Aorta (tissue), 5 donors: Measurements from ENCODE around the gene GATA5. TPM values are rescaled to one million over a fixed set of nuclear protein-coding genes. Genes with fewer than 3 reads are reported as not detected.

Experiments
- ATAC-seq: fragments of 200-7000 bp; cut with Tn5 transposase; one replicate; pipeline ENCODE4 v1.9.1; 2022; ENCODE audit warnings: moderate library complexity; ENCODE audit not compliant: low FRiP score
- DNase-seq, 2 donors: peaks; one replicate each; pipeline ENCODE4 v3.0.0-alpha.2; 2020
- H3K27ac ChIP-seq, 2 donors: one replicate each; pipeline ENCODE4 v1.5.1; 2013; ENCODE audit warnings: low read length in 2 of 2, mild to moderate bottlenecking in 2 of 2, moderate library complexity in 2 of 2, control low read depth in 1 of 2, inconsistent platforms in 1 of 2, low read depth in 1 of 2
- H3K27me3 ChIP-seq, 2 donors: one replicate each; pipeline ENCODE4 v1.6.1; 2013; ENCODE audit warnings: control low read depth in 1 of 2, low read length in 1 of 2, mild to moderate bottlenecking in 1 of 2, moderate library complexity in 1 of 2; ENCODE audit not compliant: insufficient read depth in 2 of 2, control insufficient read depth in 1 of 2
- H3K36me3 ChIP-seq, 2 donors: one replicate each; pipeline ENCODE4 v1.6.1; 2013; ENCODE audit warnings: control low read depth in 1 of 2, low read length in 1 of 2, mild to moderate bottlenecking in 1 of 2; ENCODE audit not compliant: insufficient read depth in 2 of 2, control insufficient read depth in 1 of 2
- H3K4me1 ChIP-seq, 2 donors: one replicate each; pipeline ENCODE4 v1.6.1; 2013; ENCODE audit warnings: low read length in 2 of 2, control low read depth in 1 of 2, mild to moderate bottlenecking in 1 of 2, moderate library complexity in 1 of 2; ENCODE audit not compliant: insufficient read depth in 2 of 2, control insufficient read depth in 1 of 2
- H3K4me3 ChIP-seq, 2 donors: one replicate each; pipeline ENCODE4 v1.5.1; 2013; ENCODE audit warnings: low read length in 2 of 2, control low read depth in 1 of 2, mild to moderate bottlenecking in 1 of 2
- H3K9me3 ChIP-seq: one replicate; pipeline ENCODE4 v1.6.1; 2013; ENCODE audit warnings: mild to moderate bottlenecking, low read length; ENCODE audit not compliant: control insufficient read depth
- WGBS, 2 donors: extraction: QIAGEN DNeasy Blood & Tissue Kit; methylation state at CpG; one replicate each; pipeline ENCODE4 v1.1.7; 2013; 5-methylcytosine and 5-hydroxymethylcytosine counted together
- intact Hi-C, 2 donors: fragments of 100-400 bp; cut with DNase I; formaldehyde crosslinking; loops; one replicate each; pipeline versions ENCODE4 v1.14.2 to v1.15.0; 2022
- polyA plus RNA-seq, 2 donors: library from polyadenylated mRNA; stranded (reverse); fragments of 200-250 nt; gene quantifications; one replicate each; pipeline ENCODE4 v1.2.3, GENCODE V29; 2013
- total RNA-seq, 2 donors: library from RNA; stranded (reverse); fragmentation: NEBNext Ultra II Directional; extraction: Animal tissue kit (Norgen Biotek cat#: 25700); gene quantifications; one replicate each; pipeline ENCODE4 v1.2.1, GENCODE V29; 2021
- donor health status: healthy with polysubstance abuse.
- donor health status: Bipolar disorder and iron deficiency.
- donor health status: DM: no; HTN: no; CAD: no.
- donor health status: DM: no; HTN: no; CAD: no.
- donor health status: DM: yes; HTN: yes; CAD: no.

The GATA5 gene
- total and polyA plus RNA-seq, 4 donors: 0.16 to 3.5 (median 0.92) TPM

GRCh38 chr20:62486484-62486883 is 10.7 kb upstream of the GATA5 start:
- DNase-seq (no peak), ATAC-seq (no peak)
- Histone ChIP-seq H3K4me3 (no peak overlapping the region), H3K27me3 (no peaks in the 10 kb centered on the region), H3K27ac (no peak overlapping the region), H3K36me3 (no peaks in the 10 kb centered on the region), H3K4me1 (no peaks in the 10 kb centered on the region), H3K9me3 (no peaks in the 10 kb centered on the region)
- WGBS, 2 donors: 76% methylated on average over 13 of the region's 13 CpGs
- intact Hi-C loops: no loop called here

GRCh38 chr20:62485701-62486089 is 9.9 kb upstream of the GATA5 start:
- intact Hi-C loops: no loop called here
- H3K36me3 ChIP-seq: no peaks in the 10 kb centered on the region
- no peaks in the 10 kb centered on the region for H3K4me1 ChIP-seq
- no peak for DNase-seq
- no peaks in the 10 kb centered on the region for H3K27me3 ChIP-seq
- no peak for ATAC-seq
- no peak overlapping the region for H3K4me3 ChIP-seq
- 64% methylated on average over 17 of the region's 17 CpGs for WGBS, 2 donors
- no peaks in the 10 kb centered on the region for H3K9me3 ChIP-seq
- H3K27ac ChIP-seq: no peak overlapping the region

DNA sequence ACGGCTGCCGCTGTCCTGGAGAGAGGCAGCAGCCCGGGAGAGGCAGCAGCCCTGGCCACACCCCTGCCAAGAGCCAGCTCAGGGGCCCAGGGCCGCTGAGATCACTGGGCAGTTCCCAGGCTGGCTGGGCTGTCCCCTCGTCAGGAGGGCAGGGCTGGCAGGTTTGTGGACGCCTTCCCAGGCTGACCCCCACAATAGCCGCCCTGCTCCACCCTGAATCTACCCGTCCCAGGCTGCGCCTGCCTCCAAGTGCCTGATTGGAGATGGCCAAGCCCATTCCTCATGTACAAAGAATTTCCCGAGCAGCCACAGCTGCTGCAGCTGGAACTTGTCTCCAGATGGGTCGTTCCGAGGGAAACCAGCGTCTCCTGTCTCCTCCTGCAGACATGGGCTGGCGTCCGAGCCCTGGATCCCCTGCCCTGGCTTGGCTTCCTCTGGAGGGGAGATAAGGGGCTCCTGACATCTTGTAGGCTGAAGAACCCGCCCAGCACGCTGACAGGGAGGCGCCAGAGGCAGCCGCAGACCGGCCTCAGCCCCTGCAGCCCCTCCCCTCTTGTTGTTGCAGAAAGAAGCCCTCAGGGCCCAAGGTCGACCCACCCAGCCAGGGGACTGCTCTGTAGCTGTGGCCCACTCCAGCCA is 9.4 kb upstream of the GATA5 start:
- Histone ChIP-seq H3K9me3 (no peaks in the 10 kb centered on the region), H3K27me3 (no peaks in the 10 kb centered on the region), H3K27ac (no peak overlapping the region), H3K36me3 (no peaks in the 10 kb centered on the region), H3K4me1 (no peaks in the 10 kb centered on the region), H3K4me3 (no peak overlapping the region)
- ATAC-seq: no peak
- no peak for DNase-seq
- WGBS, 2 donors: 2% methylated on average over 20 to 21 of the region's 21 CpGs
- intact Hi-C loops: no loop called here

GRCh38 chr20:62484478-62484877 is 8.7 kb upstream of the GATA5 start:
- 77 to 81% methylated on average over 9 of the region's 9 CpGs for WGBS, 2 donors

GRCh38 chr20:62483613-62484458 is 8.0 kb upstream of the GATA5 start:
- 88 to 93% methylated on average over 25 of the region's 25 CpGs for WGBS, 2 donors

More at GRCh38 chr20:62484478-62484877, 8.7 kb upstream of the GATA5 start:
- H3K9me3 ChIP-seq: no peaks in the 10 kb centered on the region
- H3K27ac ChIP-seq: no peak overlapping the region
- H3K4me3 ChIP-seq: no peak overlapping the region
- no peak for ATAC-seq
- no peaks in the 10 kb centered on the region for H3K36me3 ChIP-seq
- H3K4me1 ChIP-seq: no peaks in the 10 kb centered on the region
- intact Hi-C loops: no loop called here
- no peak for DNase-seq
- H3K27me3 ChIP-seq: no peaks in the 10 kb centered on the region

DNA sequence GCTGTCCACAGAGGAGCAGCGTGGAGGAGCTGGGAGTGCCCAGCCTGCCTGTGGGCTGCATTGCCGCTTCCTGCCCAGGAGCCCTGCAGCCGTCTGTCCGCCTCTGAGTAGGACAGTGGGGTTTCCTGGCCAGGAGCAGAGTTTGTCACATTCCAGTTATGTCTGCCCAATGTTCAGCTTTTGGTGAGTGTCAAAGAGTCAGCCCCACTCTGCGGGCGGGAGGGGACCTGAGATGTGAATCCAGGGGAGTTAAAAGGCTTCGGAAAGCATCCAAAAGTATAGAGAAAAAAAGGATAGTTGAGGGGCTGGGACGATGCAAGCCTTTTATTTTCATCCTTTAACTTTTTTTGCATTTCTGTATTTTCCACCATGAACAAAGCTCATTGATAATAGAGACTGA is 7.2 kb upstream of the GATA5 start:
- Histone ChIP-seq H3K36me3 (no peaks in the 10 kb centered on the region), H3K4me3 (no peak overlapping the region), H3K9me3 (no peaks in the 10 kb centered on the region), H3K4me1 (no peaks in the 10 kb centered on the region), H3K27me3 (no peaks in the 10 kb centered on the region), H3K27ac (no peak overlapping the region)
- DNase-seq (no peak), ATAC-seq (no peak)
- intact Hi-C loops: no loop called here
- 82 to 84% methylated on average over 8 of the region's 8 CpGs for WGBS, 2 donors

More at GRCh38 chr20:62483613-62484458, 8.0 kb upstream of the GATA5 start:
- intact Hi-C loops: no loop called here
- H3K27me3 ChIP-seq: no peaks in the 10 kb centered on the region
- H3K4me1 ChIP-seq: no peaks in the 10 kb centered on the region
- no peak overlapping the region for H3K4me3 ChIP-seq
- H3K36me3 ChIP-seq: no peaks in the 10 kb centered on the region
- H3K27ac ChIP-seq: no peak overlapping the region
- no peak for DNase-seq
- H3K9me3 ChIP-seq: no peaks in the 10 kb centered on the region
- no peak for ATAC-seq

- Histone ChIP-seq H3K27ac (no peak overlapping the region), H3K36me3 (no peaks in the 10 kb centered on the region), H3K27me3 (no peaks in the 10 kb centered on the region), H3K4me3 (no peak overlapping the region), H3K4me1 (no peaks in the 10 kb centered on the region), H3K9me3 (no peaks in the 10 kb centered on the region)
- WGBS, 2 donors: 54 to 58% methylated on average over 25 of the region's 25 CpGs
- intact Hi-C loops: no loop called here
- DNase-seq (no peak), ATAC-seq (no peak)
Measured at GRCh38 chr20:62482146-62482809, 6.5 kb upstream of the GATA5 start.

DNA sequence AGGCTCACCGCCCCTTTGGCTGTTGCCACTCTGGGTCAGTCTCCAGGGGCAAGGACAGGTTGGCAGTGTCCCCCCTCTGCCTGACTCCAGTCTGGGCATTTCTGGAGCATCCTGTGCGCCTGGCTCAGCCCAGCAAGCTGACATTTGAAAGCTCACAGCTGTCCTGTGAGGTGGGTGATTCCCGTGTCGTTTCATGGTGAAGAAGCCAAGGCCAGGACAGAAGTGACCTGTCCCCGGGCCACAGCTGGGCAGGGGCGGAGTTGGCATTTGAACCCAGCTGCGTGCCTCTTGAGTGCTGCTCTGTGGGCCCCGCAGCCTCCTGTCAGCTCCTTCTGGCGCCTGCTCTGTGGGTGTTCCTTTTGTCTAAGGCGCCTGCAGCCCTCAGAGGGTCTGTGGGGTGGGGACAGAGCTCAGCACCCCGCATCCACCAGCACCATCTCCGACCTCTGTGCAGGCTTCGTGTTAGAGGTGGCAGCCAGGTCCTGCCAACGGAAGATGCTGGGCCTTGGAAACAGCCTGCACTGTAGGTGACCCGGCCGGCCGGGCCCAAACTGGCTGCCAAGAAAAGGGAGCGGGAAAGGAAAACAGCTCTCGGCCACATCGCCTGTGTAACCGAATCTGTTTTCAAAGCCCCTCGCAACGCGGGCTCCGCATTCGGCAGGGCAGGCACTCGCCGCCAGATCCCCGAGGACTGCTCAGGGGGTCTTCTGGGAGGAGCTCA is 5.8 kb upstream of the GATA5 start:
- no peaks in the 10 kb centered on the region for H3K4me1 ChIP-seq
- no peak for ATAC-seq
- no peak for DNase-seq
- H3K4me3 ChIP-seq: no peak overlapping the region
- H3K27me3 ChIP-seq: no peaks in the 10 kb centered on the region
- no peak overlapping the region for H3K27ac ChIP-seq
- H3K36me3 ChIP-seq: no peaks in the 10 kb centered on the region
- no peaks in the 10 kb centered on the region for H3K9me3 ChIP-seq
- 38 to 39% methylated on average over 29 of the region's 29 CpGs for WGBS, 2 donors
- intact Hi-C loops: no loop called here
